ENCODE results near the gene PWWP3B.

The PWWP3B gene

GRCh38 chrX:106208154-106208553 lies 40.0 kb downstream of the PWWP3B start:
- DNase-seq (ENCODE audit: low read depth) = no peak
- TF ChIP-seq, protein P1, sequence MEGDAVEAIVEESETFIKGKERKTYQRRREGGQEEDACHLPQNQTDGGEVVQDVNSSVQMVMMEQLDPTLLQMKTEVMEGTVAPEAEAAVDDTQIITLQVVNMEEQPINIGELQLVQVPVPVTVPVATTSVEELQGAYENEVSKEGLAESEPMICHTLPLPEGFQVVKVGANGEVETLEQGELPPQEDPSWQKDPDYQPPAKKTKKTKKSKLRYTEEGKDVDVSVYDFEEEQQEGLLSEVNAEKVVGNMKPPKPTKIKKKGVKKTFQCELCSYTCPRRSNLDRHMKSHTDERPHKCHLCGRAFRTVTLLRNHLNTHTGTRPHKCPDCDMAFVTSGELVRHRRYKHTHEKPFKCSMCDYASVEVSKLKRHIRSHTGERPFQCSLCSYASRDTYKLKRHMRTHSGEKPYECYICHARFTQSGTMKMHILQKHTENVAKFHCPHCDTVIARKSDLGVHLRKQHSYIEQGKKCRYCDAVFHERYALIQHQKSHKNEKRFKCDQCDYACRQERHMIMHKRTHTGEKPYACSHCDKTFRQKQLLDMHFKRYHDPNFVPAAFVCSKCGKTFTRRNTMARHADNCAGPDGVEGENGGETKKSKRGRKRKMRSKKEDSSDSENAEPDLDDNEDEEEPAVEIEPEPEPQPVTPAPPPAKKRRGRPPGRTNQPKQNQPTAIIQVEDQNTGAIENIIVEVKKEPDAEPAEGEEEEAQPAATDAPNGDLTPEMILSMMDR (IDR thresholded peaks at IDR 0.05; ENCODE audit: low read length, missing control alignments) = no peak
- no peak overlapping the region for H3K4me3 ChIP-seq (replicated peaks; ENCODE audit: low read depth, low read length)

Measured in fibroblast of pulmonary artery (primary cell).